GM12878 (cell line): ENCODE data around the gene CCNJ. TPM values are rescaled to one million over a fixed set of nuclear protein-coding genes. Genes with fewer than 3 reads are reported as not detected.

Source experiments
- ATAC-seq: fragments of 200-7000 bp; cut with Tn5 transposase; 3 replicates; pipeline ENCODE4 v1.9.1; 2020; ENCODE audit warnings: mild to moderate bottlenecking, moderate library complexity
- BruUV-seq: library from RNA; stranded (reverse); fragments of 400-500 nt; replicated peaks from 2 replicates; lab custom pipeline; 2021; lab: Mats Ljungman, UMichigan
- CTCF ChIA-PET: fragments of 300-600 bp; sonication (Branson Sonifier 250); formaldehyde crosslinking; extraction: SDS; loops from one replicate; lab custom pipeline; 2021; ENCODE audit warnings: inconsistent platforms; lab: Yijun Ruan, JAX
- POLR2A ChIA-PET: fragments of 350-600 bp; formaldehyde crosslinking; extraction: SDS; loops from one replicate; lab custom pipeline; 2021; ENCODE audit warnings: inconsistent platforms; lab: Charles Lee
- RAD21 ChIA-PET: fragments of 300-600 bp; sonication (Branson Sonifier 250); formaldehyde crosslinking; loops from one replicate; lab custom pipeline; 2023; ENCODE audit warnings: antibody characterized with exemption; ENCODE audit not compliant: unreplicated experiment; lab: Charles Lee
- SMC1A ChIA-PET: fragments of 300-600 bp; sonication (Branson Sonifier 250); formaldehyde crosslinking; loops from one replicate; lab custom pipeline; 2023; ENCODE audit not compliant: unreplicated experiment, uncharacterized antibody; lab: Charles Lee
- DNase-seq: peaks from one replicate; pipeline ENCODE4 v3.0.0-alpha.2; 2011; ENCODE audit warnings: low read depth, low spot score
- FAIRE-seq: peaks from 3 replicates; lab custom pipeline; 2011; peaks lifted over from hg19 to GRCh38; lab: Jason Lieb, UNC
- H2AFZ ChIP-seq: 2 replicates; pipeline ENCODE4 v1.6.0; 2011; ENCODE audit warnings: low read depth, low read length, control low read depth; ENCODE audit not compliant: control insufficient read depth
- H3K27ac ChIP-seq: 2 replicates; pipeline ENCODE4 v1.5.1; 2011; ENCODE audit warnings: control low read depth; ENCODE audit not compliant: control insufficient read depth, insufficient read depth
- H3K27me3 ChIP-seq, 2 experiments: replicated peaks in 1 of 2; 2 replicates each; pipeline versions ENCODE4 v1.6.0 to v1.6.1; 2011; ENCODE audit warnings: low read length in 1 of 2; ENCODE audit not compliant: control insufficient read depth in 2 of 2, insufficient read depth in 2 of 2
- H3K36me3 ChIP-seq, 2 experiments: 2 replicates each; pipeline ENCODE4 v1.5.1; 2011; ENCODE audit warnings: low read length in 1 of 2; ENCODE audit not compliant: control insufficient read depth in 2 of 2, insufficient read depth in 2 of 2
- H3K4me1 ChIP-seq: 2 replicates; pipeline ENCODE4 v1.6.1; 2011; ENCODE audit warnings: mild to moderate bottlenecking, low read length, moderate library complexity, mixed read lengths; ENCODE audit not compliant: control insufficient read depth, insufficient read depth
- H3K4me2 ChIP-seq: 2 replicates; pipeline ENCODE4 v1.6.0; 2011; ENCODE audit warnings: control low read depth; ENCODE audit not compliant: control insufficient read depth, insufficient read depth
- H3K4me3 ChIP-seq: fragments of 200-600 bp; sonication (generic); 2 replicates; pipeline ENCODE4 v1.5.1; 2016
- H3K79me2 ChIP-seq: 2 replicates; pipeline ENCODE4 v1.6.0; 2011; ENCODE audit warnings: low read length; ENCODE audit not compliant: control insufficient read depth, insufficient read depth
- H3K9ac ChIP-seq: 2 replicates; pipeline ENCODE4 v1.8.0; 2011; ENCODE audit warnings: low read length, control low read depth, mixed read lengths; ENCODE audit not compliant: control insufficient read depth, insufficient read depth
- H3K9me3 ChIP-seq: replicated peaks from 3 replicates; pipeline ENCODE4 v1.5.1; 2011; ENCODE audit warnings: mild to moderate bottlenecking, low read length; ENCODE audit not compliant: control insufficient read depth, insufficient read depth
- H4K20me1 ChIP-seq: 2 replicates; pipeline ENCODE4 v1.6.0; 2011; ENCODE audit not compliant: control insufficient read depth, insufficient read depth
- PBX3 ChIP-seq: IDR thresholded peaks from 2 replicates; pipeline ENCODE4 v1.6.1; 2011; ENCODE audit warnings: mild to moderate bottlenecking, low read depth, low read length, moderate library complexity; ENCODE audit not compliant: insufficient replicate concordance
- SMAD1 ChIP-seq: fragments of 450-650 bp; IDR thresholded peaks from 2 replicates; pipeline ENCODE4 v1.6.1; 2018; ENCODE audit warnings: mild to moderate bottlenecking, low read depth; ENCODE audit not compliant: partially characterized antibody
- ZBTB4 ChIP-seq: fragments of 450-650 bp; formaldehyde crosslinking; IDR thresholded peaks from 2 replicates; pipeline ENCODE4 v1.4.0; 2022; ENCODE audit warnings: mild to moderate bottlenecking, moderate library complexity
- WGBS: methylation state at CpG from one replicate; pipeline ENCODE4 v1.1.6; 2016; ENCODE audit warnings: low lambda C conversion rate; ENCODE audit not compliant: insufficient replicate concordance, insufficient coverage; ENCODE audit errors: missing lambda C conversion rate; 5-methylcytosine and 5-hydroxymethylcytosine counted together
- in situ Hi-C: fragments of 300-500 bp; cut with MboI; formaldehyde crosslinking; loops from 9 replicates; pipeline ENCODE4 v1.14.3; 2018; ENCODE audit warnings: mixed read lengths
- intact Hi-C: fragments of 100-400 bp; cut with micrococcal nuclease; formaldehyde crosslinking; loops from one replicate; pipeline ENCODE4 v1.14.2; 2022; ENCODE audit not compliant: unreplicated experiment
- polyA plus RNA-seq, 11 experiments: library from polyadenylated mRNA; depleted of rRNA in 4 of 11; unstranded in 6 of 11; stranded (reverse) in 5 of 11; fragments of >200 nt; fragmentation: Nextera tagmentation in 4 of 11; fragmentation: Illumina TruSeq in 1 of 11; extraction: Ambion mirVana in 4 of 11; extraction: Trizol in 1 of 11; gene quantifications; 1 replicate in 1 of 11; 2 replicates in 10 of 11; pipeline versions ENCODE4 v1.2.1 to v1.2.3, GENCODE V29; 2011 to 2016; ENCODE audit warnings: inconsistent platforms in 2 of 11, missing spikeins in 2 of 11, low read depth in 1 of 11
- total RNA-seq, 4 experiments: library from RNA; depleted of rRNA in 3 of 4; stranded (reverse); fragments of >200 nt in 3 of 4; fragmentation: Illumina TruSeq in 1 of 4; extraction: Trizol in 1 of 4; gene quantifications; 2 replicates each; pipeline versions ENCODE4 v1.2.1 to v1.2.3, GENCODE V29; 2013 to 2021

Gene CCNJ
- total and polyA plus RNA-seq, 10 of the 15 experiments (the other 5 are each of a cell fraction or from before 2014, with no cell fraction given), result 0.56 to 8.8 (median 6.6) TPM

- WGBS, result 76% methylated on average over 2 of the region's 2 CpGs
- H3K4me1 ChIP-seq, result no peaks in the 10 kb centered on the region
- FAIRE-seq (no peak), DNase-seq (no peak)
- TF ChIP-seq ZBTB4 (no peak), PBX3 (no peak), SMAD1 (no peak)
- TF ChIP-seq, all 136 proteins: peak for 0
- no peaks in the 10 kb centered on the region for H3K79me2 ChIP-seq
- ATAC-seq, result no peak
- H3K27me3 ChIP-seq, result no peaks in the 10 kb centered on the region
- H3K4me3 ChIP-seq, result no peak overlapping the region
- no peak overlapping the region for H3K4me2 ChIP-seq
- no peak overlapping the region for H3K9ac ChIP-seq
- H3K36me3 ChIP-seq, result no peaks in the 10 kb centered on the region
- SMC1A ChIA-PET, result interaction anchor here (0.8 to 1.8 kb wide), 3 partner anchors 15 to 58 kb away, joined by 3 to 5 read pairs (median 3); no protein-coding TSS in a partner anchor
- no peaks in the 10 kb centered on the region for H3K9me3 ChIP-seq
- BruUV-seq, result no TSS peak
- no peak overlapping the region for H3K27ac ChIP-seq
- CTCF ChIA-PET, result interaction anchor here (0.7 to 2.8 kb wide), 5 partner anchors 12 to 264 kb away, joined by 3 to 10 read pairs (median 4); no protein-coding TSS in a partner anchor
- RAD21 ChIA-PET, result interaction anchor here (1.0 kb wide), 1 partner anchor 15 kb away, joined by 3 read pairs; no protein-coding TSS in a partner anchor
- intact Hi-C loops, result no loop called here
- no peak overlapping the region for H2AFZ ChIP-seq
- no peaks in the 10 kb centered on the region for H4K20me1 ChIP-seq
- in situ Hi-C loops, result no loop called here
- POLR2A ChIA-PET, result no interaction called here
These were observed 32.6 kb downstream of the CCNJ start for GRCh38 chr10:96075977-96076376.
